Panc1 (cell line): Measurements from ENCODE around the gene SLCO6A1.

Experiments
- POLR2AphosphoS5 ChIP-seq: IDR thresholded peaks from 2 replicates; pipeline ENCODE4 v1.6.1; 2012; ENCODE audit warnings: mild to moderate bottlenecking, low read depth, low read length, moderate library complexity
- SIN3A ChIP-seq: IDR thresholded peaks from 2 replicates; pipeline ENCODE4 v1.6.1; 2012; ENCODE audit warnings: low read depth, mild to moderate bottlenecking, low read length, moderate library complexity, borderline replicate concordance; ENCODE audit not compliant: insufficient read depth
- TCF7L2 ChIP-seq: IDR thresholded peaks from 2 replicates; pipeline ENCODE4 v1.6.1; 2011; ENCODE audit warnings: mild to moderate bottlenecking, low read depth, low read length, inconsistent platforms
- TF ChIP-seq, protein P1 (sequence below): fragments of 450-650 bp; IDR thresholded peaks from 2 replicates; pipeline ENCODE4 v1.5.1; 2017; ENCODE audit warnings: mild to moderate bottlenecking
- TF ChIP-seq, protein P2 (sequence below), 2 experiments: IDR thresholded peaks; 2 replicates each; pipeline ENCODE4 v1.6.1; 2011 to 2012; ENCODE audit warnings: low read depth in 2 of 2, control low read depth in 1 of 2, low read length in 1 of 2, mild to moderate bottlenecking in 1 of 2, moderate library complexity in 1 of 2; ENCODE audit not compliant: insufficient read depth in 1 of 2

DNA sequence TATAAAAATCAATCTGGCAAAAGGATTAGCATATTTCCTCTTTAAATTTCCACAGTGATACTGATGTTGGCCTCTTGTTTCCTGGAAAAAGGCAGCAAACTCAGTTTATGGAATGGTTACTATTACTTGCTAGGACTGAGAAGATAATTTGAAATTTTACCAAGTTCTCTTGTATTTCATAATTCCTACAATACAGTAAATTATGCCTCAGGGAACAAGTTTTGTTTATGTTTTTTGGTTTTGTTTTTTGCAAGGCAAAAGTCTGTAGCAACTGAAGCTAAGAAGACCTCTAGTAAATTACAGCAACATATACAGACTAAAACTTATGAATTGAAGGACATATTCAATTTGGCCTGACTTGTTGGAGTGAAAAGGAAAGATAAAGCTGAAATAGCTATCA is 30.2 kb upstream of the SLCO6A1 start:
- TF ChIP-seq TCF7L2 (no peak), POLR2AphosphoS5 (no peak), SIN3A (no peak)
- TF ChIP-seq, protein P1, sequence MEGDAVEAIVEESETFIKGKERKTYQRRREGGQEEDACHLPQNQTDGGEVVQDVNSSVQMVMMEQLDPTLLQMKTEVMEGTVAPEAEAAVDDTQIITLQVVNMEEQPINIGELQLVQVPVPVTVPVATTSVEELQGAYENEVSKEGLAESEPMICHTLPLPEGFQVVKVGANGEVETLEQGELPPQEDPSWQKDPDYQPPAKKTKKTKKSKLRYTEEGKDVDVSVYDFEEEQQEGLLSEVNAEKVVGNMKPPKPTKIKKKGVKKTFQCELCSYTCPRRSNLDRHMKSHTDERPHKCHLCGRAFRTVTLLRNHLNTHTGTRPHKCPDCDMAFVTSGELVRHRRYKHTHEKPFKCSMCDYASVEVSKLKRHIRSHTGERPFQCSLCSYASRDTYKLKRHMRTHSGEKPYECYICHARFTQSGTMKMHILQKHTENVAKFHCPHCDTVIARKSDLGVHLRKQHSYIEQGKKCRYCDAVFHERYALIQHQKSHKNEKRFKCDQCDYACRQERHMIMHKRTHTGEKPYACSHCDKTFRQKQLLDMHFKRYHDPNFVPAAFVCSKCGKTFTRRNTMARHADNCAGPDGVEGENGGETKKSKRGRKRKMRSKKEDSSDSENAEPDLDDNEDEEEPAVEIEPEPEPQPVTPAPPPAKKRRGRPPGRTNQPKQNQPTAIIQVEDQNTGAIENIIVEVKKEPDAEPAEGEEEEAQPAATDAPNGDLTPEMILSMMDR: no peak
- TF ChIP-seq, protein P2, sequence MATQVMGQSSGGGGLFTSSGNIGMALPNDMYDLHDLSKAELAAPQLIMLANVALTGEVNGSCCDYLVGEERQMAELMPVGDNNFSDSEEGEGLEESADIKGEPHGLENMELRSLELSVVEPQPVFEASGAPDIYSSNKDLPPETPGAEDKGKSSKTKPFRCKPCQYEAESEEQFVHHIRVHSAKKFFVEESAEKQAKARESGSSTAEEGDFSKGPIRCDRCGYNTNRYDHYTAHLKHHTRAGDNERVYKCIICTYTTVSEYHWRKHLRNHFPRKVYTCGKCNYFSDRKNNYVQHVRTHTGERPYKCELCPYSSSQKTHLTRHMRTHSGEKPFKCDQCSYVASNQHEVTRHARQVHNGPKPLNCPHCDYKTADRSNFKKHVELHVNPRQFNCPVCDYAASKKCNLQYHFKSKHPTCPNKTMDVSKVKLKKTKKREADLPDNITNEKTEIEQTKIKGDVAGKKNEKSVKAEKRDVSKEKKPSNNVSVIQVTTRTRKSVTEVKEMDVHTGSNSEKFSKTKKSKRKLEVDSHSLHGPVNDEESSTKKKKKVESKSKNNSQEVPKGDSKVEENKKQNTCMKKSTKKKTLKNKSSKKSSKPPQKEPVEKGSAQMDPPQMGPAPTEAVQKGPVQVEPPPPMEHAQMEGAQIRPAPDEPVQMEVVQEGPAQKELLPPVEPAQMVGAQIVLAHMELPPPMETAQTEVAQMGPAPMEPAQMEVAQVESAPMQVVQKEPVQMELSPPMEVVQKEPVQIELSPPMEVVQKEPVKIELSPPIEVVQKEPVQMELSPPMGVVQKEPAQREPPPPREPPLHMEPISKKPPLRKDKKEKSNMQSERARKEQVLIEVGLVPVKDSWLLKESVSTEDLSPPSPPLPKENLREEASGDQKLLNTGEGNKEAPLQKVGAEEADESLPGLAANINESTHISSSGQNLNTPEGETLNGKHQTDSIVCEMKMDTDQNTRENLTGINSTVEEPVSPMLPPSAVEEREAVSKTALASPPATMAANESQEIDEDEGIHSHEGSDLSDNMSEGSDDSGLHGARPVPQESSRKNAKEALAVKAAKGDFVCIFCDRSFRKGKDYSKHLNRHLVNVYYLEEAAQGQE (IDR thresholded peaks at IDR 0.05; ENCODE audit: insufficient read depth in 1 of 2, low read depth in 2 of 2, low read length in 1 of 2): no peak
